ENCODE measurements around the gene GALNT5.

- TF ChIP-seq POLR2A (IDR thresholded peaks at IDR 0.05; ENCODE audit: low read depth, low read length) (no peak), TAF1 (IDR thresholded peaks at IDR 0.05; ENCODE audit: borderline replicate concordance, low read depth, low read length) (no peak)
These were observed 3.2 kb downstream of the GALNT5 start for GRCh38 chr2:157260533-157261198.
